GM12864 (cell line): ENCODE data around the gene EPSTI1.
A peak's percentile ranks its signal among the peaks of the same experiment; 100 is the strongest.
"Not testable (repeated sequence)": the region's sequence is repeated elsewhere in the genome, so short reads cannot be mapped to it uniquely, and the experiment has no call there.

ENCODE experiments used
- DNase-seq: peaks from one replicate; pipeline ENCODE4 v3.0.0-alpha.2; 2011; ENCODE audit warnings: low read depth
- H3K4me3 ChIP-seq: 2 replicates; pipeline ENCODE4 v1.5.1; 2011; ENCODE audit warnings: mild to moderate bottlenecking, low read depth, low read length, control low read depth
- CTCF ChIP-seq: IDR thresholded peaks from 2 replicates; pipeline ENCODE4 v1.5.1; 2011; ENCODE audit warnings: low read depth, mild to moderate bottlenecking, moderate library complexity, low read length, control low read depth, inconsistent platforms; ENCODE audit errors: missing control alignments

EPSTI1 gene

GRCh38 chr13:42991898-42992763 lies at the start of gene EPSTI1:
EPSTI1 (minus strand) TSS chr13:42992241; CDS start chr13:42992165, 76 bp downstream.
- DNase-seq = peak; percentile 62
- no peak for TF ChIP-seq CTCF
- peak within 1 kb of the TSS; percentile 63 for H3K4me3 ChIP-seq

- no peak for TF ChIP-seq CTCF
- no peak for DNase-seq
- no peak overlapping the region for H3K4me3 ChIP-seq
Measured at GRCh38 chr13:43041369-43041921, 49.4 kb upstream of the EPSTI1 start.

GRCh38 chr13:43040581-43041368 lies 48.7 kb upstream of the EPSTI1 start:
- not testable (repeated sequence) for DNase-seq, H3K4me3 ChIP-seq

GRCh38 chr13:43039966-43040365 lies 47.9 kb upstream of the EPSTI1 start:
- no peak for DNase-seq
- H3K4me3 ChIP-seq = no peak overlapping the region
- no peak for TF ChIP-seq CTCF

GRCh38 chr13:43036351-43037250 lies 44.6 kb upstream of the EPSTI1 start:
- no peak for DNase-seq
- no peak for TF ChIP-seq CTCF
- H3K4me3 ChIP-seq = no peak overlapping the region

- no peak for TF ChIP-seq CTCF
- DNase-seq = no peak
- H3K4me3 ChIP-seq = no peak overlapping the region
Measured at GRCh38 chr13:43033038-43033437, 41.0 kb upstream of the EPSTI1 start.
